GM19468 (cell line): Measurements from ENCODE around the gene CHD2.

Experiments used
- ATAC-seq: cut with Tn5 transposase; IDR thresholded peaks from one replicate; pipeline ENCODE4 v1.9.1; 2021; ENCODE audit warnings: mild to moderate bottlenecking, moderate library complexity, moderate number of reproducible peaks; ENCODE audit not compliant: unreplicated experiment; ENCODE audit errors: extremely low read depth

Gene CHD2

GRCh38 chr15:92997821-92998220 is 97.7 kb downstream of the CHD2 start:
- no peak for ATAC-seq

- no peak for ATAC-seq
These were observed 101.0 kb downstream of the CHD2 start for GRCh38 chr15:93001156-93001555.

GRCh38 chr15:93001881-93002280 is 101.8 kb downstream of the CHD2 start:
- no peak for ATAC-seq

- no peak for ATAC-seq
These were observed 105.0 kb downstream of the CHD2 start for GRCh38 chr15:93005133-93005532.

GRCh38 chr15:93007994-93008393 is 107.9 kb downstream of the CHD2 start:
- ATAC-seq = no peak

GRCh38 chr15:93012786-93013185 is 112.7 kb downstream of the CHD2 start:
- ATAC-seq = no peak

GRCh38 chr15:93017526-93017925 is 117.4 kb downstream of the CHD2 start:
- ATAC-seq = no peak

- no peak for ATAC-seq
These were observed 118.5 kb downstream of the CHD2 start for GRCh38 chr15:93018574-93018973.

- ATAC-seq = no peak
These were observed 119.0 kb downstream of the CHD2 start for GRCh38 chr15:93019090-93019489.

GRCh38 chr15:93019971-93020370 is 119.8 kb downstream of the CHD2 start:
- no peak for ATAC-seq

GRCh38 chr15:93020976-93021772 is 121.0 kb downstream of the CHD2 start:
- no peak for ATAC-seq

GRCh38 chr15:93024293-93024692 is 124.2 kb downstream of the CHD2 start:
- ATAC-seq = no peak

- ATAC-seq = no peak
These were observed 124.8 kb downstream of the CHD2 start for GRCh38 chr15:93024716-93025624.

- no peak for ATAC-seq
These were observed 125.5 kb downstream of the CHD2 start for GRCh38 chr15:93025625-93025982.

- no peak for ATAC-seq
These were observed 126.3 kb downstream of the CHD2 start for GRCh38 chr15:93026380-93026817.

- ATAC-seq = no peak
These were observed 127.3 kb downstream of the CHD2 start for GRCh38 chr15:93027413-93027812.

- ATAC-seq = no peak
These were observed 128.0 kb downstream of the CHD2 start for GRCh38 chr15:93028111-93028631.

GRCh38 chr15:93028632-93029213 is 128.6 kb downstream of the CHD2 start:
- no peak for ATAC-seq

GRCh38 chr15:93029214-93029835 is 129.2 kb downstream of the CHD2 start:
- ATAC-seq = no peak

GRCh38 chr15:93029836-93030429 is 129.8 kb downstream of the CHD2 start:
- ATAC-seq = no peak
